HG02610 (cell line): ENCODE measurements around the gene EDNRA.

Experiments
- ATAC-seq: cut with Tn5 transposase; IDR thresholded peaks from one replicate; pipeline ENCODE4 v1.9.1; 2021; ENCODE audit warnings: mild to moderate bottlenecking, moderate library complexity; ENCODE audit not compliant: unreplicated experiment

EDNRA gene

GRCh38 chr4:147583876-147584275, 103.0 kb downstream of the EDNRA start:
- ATAC-seq, result no peak

- no peak for ATAC-seq
Observed at GRCh38 chr4:147586032-147586431, 105.1 kb downstream of the EDNRA start.

GRCh38 chr4:147586637-147587036, 105.7 kb downstream of the EDNRA start:
- ATAC-seq, result peak; percentile 77

DNA sequence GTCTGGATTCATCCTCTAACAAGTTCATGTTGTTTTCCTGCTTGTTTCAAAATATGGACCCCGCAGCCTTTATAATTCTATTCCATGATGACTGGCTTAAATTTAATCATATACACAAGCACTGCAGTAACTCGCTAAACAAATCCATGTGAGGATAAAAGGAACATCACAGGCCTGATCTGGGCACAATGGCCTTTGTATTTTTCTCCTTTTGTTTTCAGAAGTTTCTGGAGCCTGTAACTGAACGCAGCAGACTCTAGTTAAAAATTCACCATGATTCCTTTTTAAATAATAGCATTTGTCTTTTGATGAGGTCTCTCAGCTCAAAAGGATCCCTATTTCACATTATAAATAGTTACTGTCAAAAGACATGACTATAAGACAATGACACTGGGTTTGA, 106.1 kb downstream of the EDNRA start:
- ATAC-seq, result no peak

DNA sequence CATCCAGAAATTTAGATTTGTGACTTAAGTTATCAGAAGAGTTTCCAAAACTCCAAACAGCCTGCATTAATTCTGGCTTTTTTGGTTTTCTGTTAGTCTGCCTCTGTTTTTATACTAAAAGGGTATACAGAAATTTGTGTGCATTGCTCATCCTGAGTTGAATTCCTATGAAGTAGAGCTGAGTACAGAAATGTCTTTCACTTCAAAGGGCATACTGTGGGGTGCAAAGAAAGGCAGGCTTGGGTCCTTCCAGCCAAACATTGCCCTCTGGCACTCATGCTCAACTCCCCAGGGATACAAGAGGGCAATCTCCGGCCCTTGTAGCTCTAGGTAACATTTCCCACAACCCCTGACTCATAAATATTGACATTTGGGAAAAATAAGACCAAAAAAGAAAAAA, 108.7 kb downstream of the EDNRA start:
- no peak for ATAC-seq

- ATAC-seq, result peak; percentile 51
Observed at GRCh38 chr4:147590249-147590920, 109.5 kb downstream of the EDNRA start.

- no peak for ATAC-seq
Observed at GRCh38 chr4:147591106-147591505, 110.2 kb downstream of the EDNRA start.

GRCh38 chr4:147594107-147594506, 113.2 kb downstream of the EDNRA start:
- no peak for ATAC-seq
